Urothelium cell line (cell line): ENCODE data around the gene ZSCAN26.
"Not testable (repeated sequence)": the region's sequence is repeated elsewhere in the genome, so short reads cannot be mapped to it uniquely, and the experiment has no call there.

Source experiments
- DNase-seq: peaks from one replicate; pipeline ENCODE4 v3.0.0; 2011; ENCODE audit warnings: low spot score, mixed read lengths
- FAIRE-seq: peaks from 2 replicates; lab custom pipeline; 2011; peaks lifted over from hg19 to GRCh38; lab: Jason Lieb, UNC

Gene ZSCAN26

DNA sequence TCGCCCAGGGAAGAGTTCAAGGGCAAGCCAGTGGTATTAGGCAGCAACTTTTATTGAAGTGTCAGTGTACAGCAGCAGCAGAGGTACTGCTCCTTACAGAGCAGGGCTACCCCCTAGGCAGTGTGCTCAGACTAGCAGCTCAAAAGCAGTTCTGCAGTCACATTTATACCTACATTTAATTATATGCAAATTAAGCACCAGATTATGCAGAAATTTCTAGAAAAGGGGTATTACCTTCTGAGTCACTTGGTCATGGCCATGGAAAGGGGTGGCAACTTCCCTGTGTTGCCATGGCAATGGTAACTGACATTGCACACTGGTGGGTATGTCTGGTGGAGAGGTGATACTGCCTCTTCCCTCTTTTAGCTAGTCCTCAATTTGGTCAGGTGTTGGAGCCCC is 12.8 kb upstream of the ZSCAN26 start:
- no peak for FAIRE-seq

DNA sequence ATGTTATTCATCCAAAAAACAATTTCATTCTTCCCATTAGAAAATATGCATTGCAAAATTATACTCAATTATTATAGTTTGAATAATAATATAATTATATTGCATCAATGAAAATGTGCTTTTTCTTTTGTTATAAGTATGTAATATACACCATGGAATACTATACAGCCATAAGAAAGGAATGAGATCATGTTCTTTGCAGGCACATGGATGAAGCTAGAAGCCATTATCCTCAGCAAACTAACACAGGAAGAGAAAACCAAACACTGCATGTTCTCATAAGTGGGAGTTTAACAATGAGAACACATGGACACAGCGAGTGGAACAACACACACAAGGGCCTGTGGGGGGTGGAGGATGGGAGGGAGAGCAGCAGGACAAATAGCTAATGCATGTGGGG is 9.9 kb upstream of the ZSCAN26 start:
- DNase-seq (no peak), FAIRE-seq (no peak)

More for the DNA sequence above, 12.8 kb upstream of the ZSCAN26 start:
- no peak for DNase-seq

DNA sequence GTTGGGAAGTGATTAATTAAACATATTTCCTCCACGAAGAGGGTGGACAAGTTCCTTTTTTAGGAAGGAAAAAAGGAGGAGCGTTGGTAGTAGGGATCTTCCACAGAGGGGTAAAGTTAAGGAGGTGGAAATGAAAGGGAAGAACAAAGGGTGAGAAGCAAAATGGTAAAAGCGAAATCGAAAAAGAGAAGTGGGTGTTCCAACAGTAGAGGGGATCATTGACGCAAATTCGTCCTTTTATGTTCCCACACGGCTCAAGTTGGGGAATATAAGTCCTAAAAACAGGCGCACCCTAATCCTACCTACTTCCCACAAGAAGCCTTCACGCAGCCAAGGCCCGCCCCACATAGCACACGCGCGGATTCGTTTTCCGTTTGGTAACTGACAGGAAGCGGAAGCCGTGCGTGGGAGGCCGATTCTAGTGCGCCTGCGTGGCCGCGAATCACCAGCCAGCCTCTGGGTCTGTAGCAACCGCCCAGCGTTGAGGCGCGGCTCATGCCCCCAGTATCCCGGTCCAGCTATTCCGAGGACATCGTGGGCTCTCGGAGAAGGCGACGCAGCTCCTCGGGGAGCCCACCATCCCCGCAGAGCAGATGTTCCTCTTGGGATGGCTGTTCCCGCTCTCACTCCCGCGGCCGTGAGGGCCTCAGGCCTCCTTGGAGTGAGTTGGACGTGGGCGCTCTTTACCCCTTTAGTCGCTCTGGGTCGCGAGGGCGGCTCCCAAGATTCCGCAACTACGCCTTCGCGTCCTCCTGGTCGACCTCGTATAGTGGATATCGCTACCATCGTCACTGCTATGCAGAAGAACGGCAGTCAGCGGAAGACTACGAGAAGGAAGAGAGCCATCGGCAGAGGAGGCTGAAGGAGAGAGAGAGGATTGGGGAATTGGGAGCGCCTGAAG is 7.8 kb upstream of the ZSCAN26 start, which contains the start of gene NKAPL:
Gene NKAPL, plus strand, starts transcription at position 421 of the 901 bp plus-strand sequence. Its CDS starts 75 bp downstream, at position 496.
- DNase-seq (no peak), FAIRE-seq (no peak)

GRCh38 chr6:28263922-28264321 is 3.0 kb upstream of the ZSCAN26 start:
- DNase-seq: no peak
- no peak for FAIRE-seq

DNA sequence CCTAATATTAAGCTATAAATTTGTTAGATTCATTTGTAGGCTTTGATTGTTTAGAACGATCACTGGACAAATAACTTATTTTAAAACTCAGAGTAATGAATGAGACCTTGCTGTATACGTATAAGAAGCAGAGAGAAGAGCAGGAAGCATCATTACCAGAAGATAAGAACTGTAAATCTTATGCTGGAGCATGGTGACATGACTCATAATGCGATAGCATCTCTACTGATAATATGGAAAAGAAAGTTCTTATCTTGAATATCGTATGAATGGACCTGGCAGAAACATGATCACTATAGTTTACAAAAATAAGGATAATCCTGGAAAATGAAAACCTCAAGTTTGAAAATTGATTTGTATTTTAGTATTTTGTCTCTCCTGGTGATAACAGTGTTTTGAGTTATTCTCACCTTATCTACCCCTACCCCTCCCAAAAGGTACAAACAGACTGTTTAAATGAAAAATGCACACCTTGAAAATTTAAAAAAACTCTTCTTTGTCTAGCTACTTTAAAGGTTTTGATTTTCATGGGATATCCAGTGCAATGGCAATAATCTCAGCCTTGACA is 2.0 kb upstream of the ZSCAN26 start:
- DNase-seq (no peak), FAIRE-seq (no peak)

GRCh38 chr6:28266563-28266961 is 381 bp upstream of the ZSCAN26 start:
- DNase-seq: no peak
- FAIRE-seq: no peak

GRCh38 chr6:28267695-28268059 is 734 bp downstream of the ZSCAN26 start:
- DNase-seq (no peak), FAIRE-seq (no peak)

DNA sequence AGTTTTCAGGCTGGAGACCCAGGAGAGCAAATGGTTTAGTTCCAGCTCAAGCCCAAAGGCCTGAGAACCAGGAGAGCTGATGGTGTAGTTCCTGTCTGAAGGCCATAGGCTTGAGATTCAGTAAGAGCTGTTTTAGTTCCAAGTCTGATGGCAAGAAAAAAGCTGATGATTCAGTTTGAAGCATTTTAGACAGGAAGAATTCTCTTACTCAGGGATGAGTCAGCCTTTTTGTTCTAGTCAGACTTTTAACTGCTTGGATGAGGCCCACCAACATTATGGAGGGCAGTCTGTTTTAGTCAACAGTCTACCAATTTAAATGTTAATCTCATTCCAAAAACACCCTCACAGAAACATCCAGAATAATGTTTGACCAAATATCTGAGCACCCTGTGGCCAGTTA is 2.5 kb downstream of the ZSCAN26 start:
- FAIRE-seq (no peak), DNase-seq (peak; percentile 48)

DNA sequence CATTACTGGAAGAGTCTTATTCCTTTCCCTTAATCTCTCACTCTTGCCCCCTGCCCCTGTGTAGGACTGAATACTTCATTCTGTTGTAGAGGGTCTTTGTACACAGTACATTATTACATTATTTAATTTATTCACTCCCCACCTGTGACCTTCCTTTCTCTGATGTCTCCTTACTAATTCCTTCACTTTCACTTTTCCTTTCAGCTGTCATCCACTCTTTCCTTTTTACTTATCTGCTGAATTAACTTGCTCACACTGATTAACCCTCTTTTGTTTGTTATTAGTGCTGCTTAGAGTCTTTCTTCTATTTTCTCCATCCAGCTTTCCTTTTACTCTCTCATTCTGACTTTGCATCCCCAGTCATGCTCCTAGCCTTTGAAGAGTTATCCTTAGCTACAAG is 7.9 kb downstream of the ZSCAN26 start:
- FAIRE-seq: no peak
- no peak for DNase-seq

DNA sequence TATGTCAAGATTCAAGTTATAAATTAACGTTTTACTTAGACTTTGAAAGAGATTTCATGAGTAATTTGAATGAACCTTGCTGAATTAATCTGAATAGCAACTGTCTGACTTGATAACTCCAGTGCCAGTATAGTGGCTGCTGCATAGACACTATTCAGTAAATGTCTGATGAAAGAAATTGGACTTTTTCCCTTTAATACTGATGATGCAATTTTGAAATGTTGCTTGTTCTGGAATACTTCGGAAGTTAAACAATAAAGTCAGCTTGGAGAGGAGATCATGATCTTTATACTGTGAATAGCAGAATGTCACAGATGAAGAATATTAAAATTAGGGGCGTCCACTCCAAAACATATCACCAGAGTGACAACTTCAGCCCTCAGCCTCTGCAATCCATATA is 10.8 kb downstream of the ZSCAN26 start:
- FAIRE-seq: no peak
- DNase-seq: no peak

- DNase-seq (no peak), FAIRE-seq (no peak)
Observed at GRCh38 chr6:28280595-28281287, 13.8 kb downstream of the ZSCAN26 start.

- FAIRE-seq: no peak
- DNase-seq: peak; percentile 89
Observed at GRCh38 chr6:28281288-28282064, 14.5 kb downstream of the ZSCAN26 start, which contains the start of gene PGBD1. PGBD1 (plus strand) TSS chr6:28281572; CDS start chr6:28283814, 2,242 bp downstream.

- FAIRE-seq (no peak), DNase-seq (no peak)
Observed at GRCh38 chr6:28282926-28283325, 16.0 kb downstream of the ZSCAN26 start.

- no peak for FAIRE-seq
- DNase-seq: no peak
Observed at GRCh38 chr6:28291573-28291972, 24.6 kb downstream of the ZSCAN26 start.

DNA sequence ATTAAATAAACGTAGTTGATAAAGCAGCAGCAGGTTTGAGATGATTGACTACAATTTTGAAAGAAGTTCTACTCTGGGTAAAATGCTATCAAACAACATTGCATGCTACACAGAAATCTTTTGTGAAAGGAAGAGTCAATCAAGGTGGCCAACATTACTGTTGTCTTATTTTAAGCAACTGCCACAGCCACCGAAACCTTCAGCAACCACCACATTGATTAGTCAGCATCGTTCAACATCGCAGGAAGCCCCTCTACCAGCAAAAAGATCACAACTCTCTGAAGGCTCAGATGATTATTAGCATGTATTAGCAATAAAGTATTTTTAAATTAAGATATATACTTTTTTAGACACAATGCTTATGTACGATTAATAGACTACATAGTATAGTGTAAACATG is 28.4 kb downstream of the ZSCAN26 start:
- DNase-seq (no peak), FAIRE-seq (no peak)

GRCh38 chr6:28296520-28297060 is 29.6 kb downstream of the ZSCAN26 start:
- FAIRE-seq: no peak
- no peak for DNase-seq

- DNase-seq: no peak
- FAIRE-seq: no peak
Observed at GRCh38 chr6:28303570-28303969, 36.6 kb downstream of the ZSCAN26 start.

- not testable (repeated sequence) for FAIRE-seq, DNase-seq
Observed at GRCh38 chr6:28306363-28306762, 39.4 kb downstream of the ZSCAN26 start.

GRCh38 chr6:28311139-28311823 is 44.3 kb downstream of the ZSCAN26 start:
- FAIRE-seq (no peak), DNase-seq (no peak)

DNA sequence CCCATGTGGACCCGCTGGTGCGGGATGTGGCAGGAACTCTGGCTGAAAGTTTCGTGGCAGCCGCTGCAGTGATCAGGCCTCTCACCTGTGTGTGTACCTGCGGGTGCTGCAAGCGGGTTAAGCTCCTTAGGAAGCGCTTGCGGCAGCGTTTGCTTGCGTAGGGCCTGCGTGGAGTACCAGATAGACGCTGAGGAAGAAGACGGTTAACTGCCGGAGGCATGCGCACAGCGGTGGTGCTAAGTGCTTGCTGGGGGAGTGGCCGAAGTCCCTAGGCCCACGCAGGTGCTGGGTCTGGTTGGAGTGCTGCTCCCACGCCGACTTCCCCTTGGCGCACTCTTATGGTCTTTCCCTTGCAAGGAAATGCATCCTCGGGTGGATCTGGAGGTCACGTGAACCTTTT is 46.0 kb downstream of the ZSCAN26 start:
- FAIRE-seq (no peak), DNase-seq (no peak)
